Measurements from ENCODE around the gene CSNK2A3. TPM values are rescaled to one million over a fixed set of nuclear protein-coding genes. Genes with fewer than 3 reads are reported as not detected.

CSNK2A3 gene
- total and polyA plus RNA-seq, 10 of the 15 experiments (the other 5 are each of a cell fraction or from before 2014, with no cell fraction given), result 0.68 to 6.2 (median 1.4) TPM

DNA sequence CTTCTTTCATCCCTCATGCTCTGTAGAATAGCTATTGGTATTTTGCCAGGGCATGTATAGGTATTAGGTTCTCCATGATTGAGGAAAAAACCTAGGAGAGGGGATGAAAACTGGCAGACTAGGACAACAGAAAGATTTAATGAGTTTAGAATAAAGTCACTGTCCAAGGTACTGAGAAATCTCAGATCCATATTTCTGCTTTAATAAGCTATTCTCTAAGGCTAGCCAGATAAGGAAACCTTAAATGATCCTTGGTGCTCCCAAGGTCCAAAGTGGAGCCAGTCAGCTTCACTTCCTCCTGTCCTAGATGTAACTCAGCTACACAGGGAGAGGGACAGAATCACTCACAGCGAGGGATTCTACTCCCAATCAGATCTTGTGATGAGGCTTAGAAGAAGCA, 13.7 kb upstream of the CSNK2A3 start:
- ATAC-seq, result no peak
- no peak overlapping the region for H3K27ac ChIP-seq (ENCODE audit: control insufficient read depth, insufficient read depth)
- SMC1A ChIA-PET (ENCODE audit: uncharacterized antibody, unreplicated experiment), result interaction anchor here (1.7 kb wide), 1 partner anchor 21 kb away, joined by 3 read pairs; no protein-coding TSS in a partner anchor

GRCh38 chr11:11363674-11364073, 10.6 kb upstream of the CSNK2A3 start:
- Histone ChIP-seq H3K9me3 (replicated peaks; ENCODE audit: control insufficient read depth, insufficient read depth, low read length) (peaks cover under 1% of the 10 kb centered on the region; the same call in 1 of the 3 replicates), H3K79me2 (ENCODE audit: control insufficient read depth, insufficient read depth, low read length) (no peaks in the 10 kb centered on the region), H3K27me3 (replicated peaks in 1 of 2; ENCODE audit: control insufficient read depth in 2 of 2, insufficient read depth in 2 of 2, low read length in 1 of 2) (no peaks in the 10 kb centered on the region), H3K4me1 (ENCODE audit: control insufficient read depth, insufficient read depth, low read length) (no peaks in the 10 kb centered on the region), H4K20me1 (ENCODE audit: control insufficient read depth, insufficient read depth) (no peaks in the 10 kb centered on the region), H2AFZ (ENCODE audit: control insufficient read depth, low read depth, low read length) (no peak overlapping the region), H3K4me2 (ENCODE audit: control insufficient read depth, insufficient read depth) (no peak overlapping the region), H3K36me3 (ENCODE audit: control insufficient read depth in 2 of 2, insufficient read depth in 2 of 2, low read length in 1 of 2) (0 out of 4 replicates have a peak, but pooled peaks cover 0 to 2% of the 10 kb centered on the region in 2 experiments), H3K4me3 (no peak overlapping the region), H3K9ac (ENCODE audit: control insufficient read depth, insufficient read depth, low read length) (no peak overlapping the region), H3K27ac (ENCODE audit: control insufficient read depth, insufficient read depth) (no peak overlapping the region)
- CTCF ChIA-PET, result no interaction called here
- intact Hi-C loops (cut with micrococcal nuclease; ENCODE audit: unreplicated experiment) (no loop called here), in situ Hi-C loops (cut with MboI) (no loop called here)
- POLR2A ChIA-PET, result no interaction called here
- no peak for ATAC-seq
- RAD21 ChIA-PET (ENCODE audit: unreplicated experiment), result no interaction called here
- SMC1A ChIA-PET (ENCODE audit: uncharacterized antibody, unreplicated experiment), result no interaction called here
- DNase-seq (ENCODE audit: low read depth, low spot score), result no peak
- FAIRE-seq, result no peak
- no TSS peak for BruUV-seq (replicated peaks)
- no peak for TF ChIP-seq BACH1 (IDR thresholded peaks at IDR 0.05; ENCODE audit: borderline replicate concordance)
- no peak for TF ChIP-seq BCLAF1 (IDR thresholded peaks at IDR 0.05)
- no peak for TF ChIP-seq WRNIP1 (IDR thresholded peaks at IDR 0.05; ENCODE audit: borderline replicate concordance, low read depth, low read length)
- TF ChIP-seq KAT2A (conservative IDR thresholded peaks at IDR 0.05; ENCODE audit: control insufficient read depth, low read depth, low read length), result no peak
- no peak for TF ChIP-seq YBX1 (IDR thresholded peaks at IDR 0.05)
- no peak for TF ChIP-seq STAT1 (conservative IDR thresholded peaks at IDR 0.05)
- no peak for TF ChIP-seq JUNB (IDR thresholded peaks at IDR 0.05)

More for the DNA sequence above, 13.7 kb upstream of the CSNK2A3 start:
- Histone ChIP-seq H3K4me1 (ENCODE audit: control insufficient read depth, insufficient read depth, low read length) (no peaks in the 10 kb centered on the region), H3K9me3 (replicated peaks; ENCODE audit: control insufficient read depth, insufficient read depth, low read length) (peaks cover 3% of the 10 kb centered on the region; the same call in 2 of the 3 replicates), H3K79me2 (ENCODE audit: control insufficient read depth, insufficient read depth, low read length) (no peaks in the 10 kb centered on the region), H3K36me3 (ENCODE audit: control insufficient read depth in 2 of 2, insufficient read depth in 2 of 2, low read length in 1 of 2) (peaks cover 2 to 3% of the 10 kb centered on the region in 2 experiments; a peak in 2 of 4 replicates), H4K20me1 (ENCODE audit: control insufficient read depth, insufficient read depth) (no peaks in the 10 kb centered on the region), H2AFZ (ENCODE audit: control insufficient read depth, low read depth, low read length) (no peak overlapping the region), H3K4me2 (ENCODE audit: control insufficient read depth, insufficient read depth) (no peak overlapping the region), H3K27me3 (replicated peaks in 1 of 2; ENCODE audit: control insufficient read depth in 2 of 2, insufficient read depth in 2 of 2, low read length in 1 of 2) (no peaks in the 10 kb centered on the region), H3K4me3 (no peak overlapping the region), H3K9ac (ENCODE audit: control insufficient read depth, insufficient read depth, low read length) (no peak overlapping the region)
- ChIA-PET RAD21 (ENCODE audit: unreplicated experiment) (no interaction called here), POLR2A (no interaction called here), CTCF (no interaction called here)
- in situ Hi-C loops (cut with MboI) (no loop called here), intact Hi-C loops (cut with micrococcal nuclease; ENCODE audit: unreplicated experiment) (no loop called here)
- WGBS (ENCODE audit: insufficient coverage, insufficient replicate concordance, low lambda C conversion rate, missing lambda C conversion rate), result 44% methylated on average over 1 of the region's 1 CpG
- BruUV-seq (replicated peaks), result no TSS peak
- TF ChIP-seq MYB (IDR thresholded peaks at IDR 0.05; ENCODE audit: borderline replicate concordance, low read depth, low read length), result no peak
- TF ChIP-seq, protein P1, sequence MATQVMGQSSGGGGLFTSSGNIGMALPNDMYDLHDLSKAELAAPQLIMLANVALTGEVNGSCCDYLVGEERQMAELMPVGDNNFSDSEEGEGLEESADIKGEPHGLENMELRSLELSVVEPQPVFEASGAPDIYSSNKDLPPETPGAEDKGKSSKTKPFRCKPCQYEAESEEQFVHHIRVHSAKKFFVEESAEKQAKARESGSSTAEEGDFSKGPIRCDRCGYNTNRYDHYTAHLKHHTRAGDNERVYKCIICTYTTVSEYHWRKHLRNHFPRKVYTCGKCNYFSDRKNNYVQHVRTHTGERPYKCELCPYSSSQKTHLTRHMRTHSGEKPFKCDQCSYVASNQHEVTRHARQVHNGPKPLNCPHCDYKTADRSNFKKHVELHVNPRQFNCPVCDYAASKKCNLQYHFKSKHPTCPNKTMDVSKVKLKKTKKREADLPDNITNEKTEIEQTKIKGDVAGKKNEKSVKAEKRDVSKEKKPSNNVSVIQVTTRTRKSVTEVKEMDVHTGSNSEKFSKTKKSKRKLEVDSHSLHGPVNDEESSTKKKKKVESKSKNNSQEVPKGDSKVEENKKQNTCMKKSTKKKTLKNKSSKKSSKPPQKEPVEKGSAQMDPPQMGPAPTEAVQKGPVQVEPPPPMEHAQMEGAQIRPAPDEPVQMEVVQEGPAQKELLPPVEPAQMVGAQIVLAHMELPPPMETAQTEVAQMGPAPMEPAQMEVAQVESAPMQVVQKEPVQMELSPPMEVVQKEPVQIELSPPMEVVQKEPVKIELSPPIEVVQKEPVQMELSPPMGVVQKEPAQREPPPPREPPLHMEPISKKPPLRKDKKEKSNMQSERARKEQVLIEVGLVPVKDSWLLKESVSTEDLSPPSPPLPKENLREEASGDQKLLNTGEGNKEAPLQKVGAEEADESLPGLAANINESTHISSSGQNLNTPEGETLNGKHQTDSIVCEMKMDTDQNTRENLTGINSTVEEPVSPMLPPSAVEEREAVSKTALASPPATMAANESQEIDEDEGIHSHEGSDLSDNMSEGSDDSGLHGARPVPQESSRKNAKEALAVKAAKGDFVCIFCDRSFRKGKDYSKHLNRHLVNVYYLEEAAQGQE (IDR thresholded peaks at IDR 0.05; ENCODE audit: low read depth, low read length), result peak; percentile 69
- DNase-seq (ENCODE audit: low read depth, low spot score) (no peak), FAIRE-seq (no peak)

Data from GM12878 (cell line).